H1 (cell line): ENCODE data around the gene C22orf39. TPM values are rescaled to one million over a fixed set of nuclear protein-coding genes. Genes with fewer than 3 reads are reported as not detected.

Experiments used
- CTCF ChIA-PET: fragments of 300-600 bp; sonication (Branson Sonifier 250); formaldehyde crosslinking; loops from one replicate; lab custom pipeline; 2021; ENCODE audit not compliant: partially characterized antibody; lab: Charles Lee
- POLR2A ChIA-PET: fragments of 300-600 bp; sonication (Branson Sonifier 250); formaldehyde crosslinking; loops from one replicate; lab custom pipeline; 2021; ENCODE audit warnings: inconsistent platforms; ENCODE audit not compliant: partially characterized antibody; lab: Charles Lee
- DNase-seq, 2 experiments: peaks; one replicate each; pipeline versions ENCODE4 v3.0.0 to v3.0.0-alpha.2; 2010 to 2022; ENCODE audit warnings: low spot score in 2 of 2, low read depth in 1 of 2, mixed read lengths in 1 of 2
- FAIRE-seq: peaks from 2 replicates; lab custom pipeline; 2011; peaks lifted over from hg19 to GRCh38; lab: Jason Lieb, UNC
- H2AFZ ChIP-seq: 2 replicates; pipeline ENCODE4 v1.8.1; 2012; ENCODE audit warnings: low read length, inconsistent platforms
- H2AK5ac ChIP-seq: 2 replicates; pipeline ENCODE4 v1.6.1; 2013; ENCODE audit warnings: low read depth, low read length
- H2BK120ac ChIP-seq: replicated peaks from 2 replicates; pipeline ENCODE3; 2013; ENCODE audit warnings: low read depth, low read length, inconsistent platforms
- H2BK12ac ChIP-seq: 2 replicates; pipeline ENCODE4 v1.6.1; 2013; ENCODE audit warnings: low read depth, low read length
- H2BK15ac ChIP-seq: 2 replicates; pipeline ENCODE4 v1.6.1; 2013; ENCODE audit warnings: low read length
- H2BK20ac ChIP-seq: 2 replicates; pipeline ENCODE4 v1.6.1; 2013; ENCODE audit warnings: low read length
- H2BK5ac ChIP-seq: 2 replicates; pipeline ENCODE4 v1.6.1; 2013; ENCODE audit warnings: low read depth, low read length
- H3K14ac ChIP-seq: 2 replicates; pipeline ENCODE4 v1.6.1; 2013; ENCODE audit warnings: inconsistent platforms; ENCODE audit not compliant: insufficient read length
- H3K18ac ChIP-seq: 2 replicates; pipeline ENCODE4 v1.6.1; 2013; ENCODE audit warnings: low read length; ENCODE audit errors: extremely low read depth
- H3K23ac ChIP-seq: 2 replicates; pipeline ENCODE4 v1.6.1; 2013; ENCODE audit warnings: inconsistent platforms; ENCODE audit not compliant: insufficient read length
- H3K23me2 ChIP-seq: 2 replicates; pipeline ENCODE4 v1.6.1; 2013; ENCODE audit warnings: low read depth, low read length
- H3K27ac ChIP-seq: 2 replicates; pipeline ENCODE4 v1.6.1; 2011; ENCODE audit warnings: low read depth, low read length, inconsistent platforms
- H3K27me3 ChIP-seq, 4 experiments: replicated peaks in 1 of 4; 1 replicate in 1 of 4; 2 replicates in 3 of 4; pipeline versions ENCODE4 v1.6.1 to v1.8.1; 2011 to 2013; ENCODE audit warnings: low read length in 3 of 4, mild to moderate bottlenecking in 3 of 4, inconsistent platforms in 2 of 4, mixed read lengths in 2 of 4, moderate library complexity in 1 of 4; ENCODE audit not compliant: control insufficient read depth in 3 of 4, insufficient read depth in 3 of 4; ENCODE audit errors: extremely low read depth in 1 of 4
- H3K36me3 ChIP-seq, 4 experiments: 2 replicates each; pipeline versions ENCODE4 v1.6.1 to v1.8.1; 2011 to 2013; ENCODE audit warnings: mild to moderate bottlenecking in 4 of 4, low read length in 3 of 4, moderate library complexity in 2 of 4, control low read depth in 1 of 4, inconsistent platforms in 1 of 4; ENCODE audit not compliant: insufficient read depth in 4 of 4, control insufficient read depth in 2 of 4
- H3K4ac ChIP-seq: replicated peaks from 2 replicates; pipeline ENCODE3; 2013; ENCODE audit warnings: low read length, low read depth, mixed read lengths, inconsistent platforms; ENCODE audit not compliant: insufficient read length
- H3K4me1 ChIP-seq, 4 experiments: replicated peaks in 1 of 4; 1 replicate in 1 of 4; 2 replicates in 3 of 4; pipeline versions ENCODE4 v1.6.1 to v1.8.1; 2011 to 2013; ENCODE audit warnings: low read length in 3 of 4, inconsistent platforms in 2 of 4, mixed read lengths in 1 of 4; ENCODE audit not compliant: insufficient read depth in 4 of 4, control insufficient read depth in 3 of 4
- H3K4me2 ChIP-seq, 2 experiments: 2 replicates each; pipeline versions ENCODE4 v1.6.1 to v1.8.1; 2011 to 2013; ENCODE audit warnings: low read depth in 2 of 2, low read length in 2 of 2, control low read depth in 1 of 2, inconsistent platforms in 1 of 2, mild to moderate bottlenecking in 1 of 2; ENCODE audit not compliant: insufficient read depth in 1 of 2
- H3K4me3 ChIP-seq, 4 experiments: fragments of 200-600, 300-600 bp in 1 of 4; sonication (generic), shearing (Covaris generic), sonication (Bioruptor Twin) in 1 of 4; 2 replicates each; pipeline versions ENCODE4 v1.5.1 to v1.8.1; 2011 to 2016; ENCODE audit warnings: low read length in 4 of 4, low read depth in 3 of 4, control low read depth in 2 of 4, inconsistent platforms in 2 of 4, mild to moderate bottlenecking in 2 of 4, mixed read lengths in 1 of 4, moderate library complexity in 1 of 4; ENCODE audit not compliant: insufficient read depth in 2 of 4; ENCODE audit errors: extremely low read depth in 1 of 4
- H3K56ac ChIP-seq: replicated peaks from 2 replicates; pipeline ENCODE3; 2013; ENCODE audit warnings: low read depth, mild to moderate bottlenecking, mixed read lengths, low read length, inconsistent platforms; ENCODE audit not compliant: insufficient read length
- H3K79me1 ChIP-seq: 2 replicates; pipeline ENCODE4 v1.6.1; 2013; ENCODE audit warnings: low read depth, low read length, control low read depth
- H3K79me2 ChIP-seq, 2 experiments: 2 replicates each; pipeline versions ENCODE4 v1.6.1 to v1.8.1; 2012 to 2013; ENCODE audit warnings: low read length in 2 of 2, mild to moderate bottlenecking in 2 of 2, inconsistent platforms in 1 of 2; ENCODE audit not compliant: insufficient read depth in 2 of 2, control insufficient read depth in 1 of 2
- H3K9ac ChIP-seq, 4 experiments: replicated peaks in 1 of 4; 1 replicate in 1 of 4; 2 replicates in 3 of 4; pipeline versions ENCODE4 v1.6.1 to v1.8.1; 2011 to 2013; ENCODE audit warnings: low read depth in 3 of 4, low read length in 3 of 4, control low read depth in 2 of 4, mild to moderate bottlenecking in 2 of 4, moderate library complexity in 2 of 4, inconsistent platforms in 1 of 4; ENCODE audit errors: extremely low read depth in 1 of 4
- H3K9me3 ChIP-seq, 2 experiments: 2 replicates each; pipeline versions ENCODE4 v1.6.1 to v1.8.1; 2012 to 2013; ENCODE audit warnings: mild to moderate bottlenecking in 2 of 2, moderate library complexity in 2 of 2, control low read depth in 1 of 2, inconsistent platforms in 1 of 2, low read depth in 1 of 2, low read length in 1 of 2, mixed read lengths in 1 of 2; ENCODE audit not compliant: insufficient read depth in 2 of 2
- H4K20me1 ChIP-seq, 2 experiments: replicated peaks in 1 of 2; 2 replicates each; pipeline versions ENCODE3 to v1.8.1; 2011 to 2013; ENCODE audit warnings: inconsistent platforms in 2 of 2, low read length in 2 of 2, mild to moderate bottlenecking in 1 of 2; ENCODE audit not compliant: insufficient read depth in 2 of 2, control insufficient read depth in 1 of 2
- H4K5ac ChIP-seq: 2 replicates; pipeline ENCODE4 v1.6.1; 2013; ENCODE audit warnings: low read length, low read depth, mixed read lengths, inconsistent platforms; ENCODE audit not compliant: insufficient read length
- H4K8ac ChIP-seq: 2 replicates; pipeline ENCODE4 v1.8.0; 2013; ENCODE audit warnings: mild to moderate bottlenecking, moderate library complexity, low read length, inconsistent platforms; ENCODE audit not compliant: insufficient read depth; ENCODE audit errors: extremely low read depth
- H4K91ac ChIP-seq: replicated peaks from 2 replicates; pipeline ENCODE3; 2013; ENCODE audit warnings: low read length, mixed read lengths, inconsistent platforms; ENCODE audit not compliant: insufficient read length
- NANOG ChIP-seq: IDR thresholded peaks from 2 replicates; pipeline ENCODE4 v1.6.1; 2011; ENCODE audit warnings: low read length, low read depth, mild to moderate bottlenecking, inconsistent platforms; ENCODE audit not compliant: insufficient read depth, poor library complexity, severe bottlenecking
- SIN3A ChIP-seq, 2 experiments: IDR thresholded peaks in 1 of 2; conservative IDR thresholded peaks in 1 of 2; 2 replicates each; pipeline ENCODE4 v1.6.1; 2011 to 2012; ENCODE audit warnings: low read length in 2 of 2, improper control_type of control experiment in 1 of 2, low read depth in 1 of 2, mild to moderate bottlenecking in 1 of 2
- ZNF274 ChIP-seq: IDR thresholded peaks from 2 replicates; pipeline ENCODE4 v1.7.0; 2012; ENCODE audit warnings: low read length, borderline replicate concordance; ENCODE audit errors: extremely low read depth
- WGBS, 2 experiments: shearing (Covaris generic) in 1 of 2; methylation state at CpG; one replicate each; pipeline versions ENCODE4 v1.1.6 to v1.1.7; 2013 to 2015; ENCODE audit warnings: low lambda C conversion rate in 2 of 2, mixed read lengths in 2 of 2, inconsistent platforms in 1 of 2, low coverage in 1 of 2, missing lambda C conversion rate in 1 of 2; ENCODE audit not compliant: insufficient replicate concordance in 2 of 2, insufficient coverage in 1 of 2, insufficient read length in 1 of 2; ENCODE audit errors: extremely low coverage in 1 of 2, missing lambda C conversion rate in 1 of 2; 5-methylcytosine and 5-hydroxymethylcytosine counted together
- polyA plus RNA-seq, 7 experiments: library from polyadenylated mRNA; depleted of rRNA in 3 of 7; stranded (reverse) in 5 of 7; unstranded in 2 of 7; fragments of >200 nt in 5 of 7; fragments of 200-250 nt in 2 of 7; gene quantifications; 1 replicate in 5 of 7; 2 replicates in 1 of 7; 4 replicates in 1 of 7; pipeline versions ENCODE4 v1.2.1 to v1.2.3, GENCODE V29; 2011 to 2013; ENCODE audit warnings: missing spikeins in 2 of 7, mixed read lengths in 2 of 7
- total RNA-seq: library from RNA; stranded (reverse); fragmentation: NEBNext Ultra II Directional; extraction: Animal tissue kit (Norgen Biotek cat#: 25700); gene quantifications from 2 replicates; pipeline ENCODE4 v1.2.1, GENCODE V29; 2021

The C22orf39 gene
- total and polyA plus RNA-seq, 2 of the 8 experiments (the other 6 are each of a cell fraction or from before 2014, with no cell fraction given) = 22.7 to 27.7 TPM

GRCh38 chr22:19446603-19447329, 745 bp downstream of the C22orf39 start:
- 0 out of 2 replicates have a peak overlapping the region, but pooled peaks have one; percentile 94 for H4K8ac ChIP-seq
- H3K36me3 ChIP-seq = peaks cover 4 to 15% (median 8%) of the 10 kb centered on the region in 4 experiments; a peak in 5 of 8 replicates
- no peak overlapping the region for H4K5ac ChIP-seq
- no peak overlapping the region for H2BK120ac ChIP-seq
- peak overlapping the region; percentile 75 to 96 (median 86) for H3K4me3 ChIP-seq
- no peak overlapping the region for H3K23ac ChIP-seq
- peaks cover 10% of the 10 kb centered on the region for H3K79me1 ChIP-seq
- H3K27me3 ChIP-seq = no peaks in the 10 kb centered on the region; a peak in 2 of 7 replicates
- TF ChIP-seq ZNF274 (no peak), SIN3A (conservative IDR thresholded peaks at IDR 0.05 in 1 of 2, IDR thresholded peaks at IDR 0.05 in 1 of 2; ENCODE audit: low read depth in 1 of 2, low read length in 2 of 2) (peak in 1 of 2 experiments; percentile 43; a peak in 1 of 4 replicates), NANOG (peak; percentile 40)
- no peak overlapping the region for H3K4ac ChIP-seq
- H3K9me3 ChIP-seq = no peaks in the 10 kb centered on the region
- H2BK5ac ChIP-seq = peak overlapping the region; percentile 90; the same call in 1 of the 2 replicates
- CTCF ChIA-PET = interaction anchor here (0.5 to 1.8 kb wide), 3 partner anchors 28 to 183 kb away, joined by 3 to 4 read pairs (median 3); no protein-coding TSS in a partner anchor
- H2AK5ac ChIP-seq = no peak overlapping the region
- H2BK12ac ChIP-seq = no peak overlapping the region
- H4K20me1 ChIP-seq = peaks cover 23 to 40% of the 10 kb centered on the region in 2 experiments
- H3K56ac ChIP-seq = no peak overlapping the region
- H3K79me2 ChIP-seq = peaks cover 3 to 37% of the 10 kb centered on the region in 2 experiments; a peak in 3 of 4 replicates
- peak overlapping the region; percentile 52; the same call in 1 of the 2 replicates for H3K18ac ChIP-seq
- H3K9ac ChIP-seq = peak overlapping the region; percentile 70 to 99 (median 91)
- DNase-seq (no peak), FAIRE-seq (no peak)
- 36% methylated on average over 17 of the region's 22 CpGs; no CpG with 5 or more reads in 1 of the 2 experiments for WGBS, 2 experiments
- H2BK15ac ChIP-seq = no peak overlapping the region
- peak overlapping the region; percentile 63 to 82 for H3K4me2 ChIP-seq
- no peak overlapping the region for H4K91ac ChIP-seq
- H2AFZ ChIP-seq = no peak overlapping the region
- H2BK20ac ChIP-seq = no peak overlapping the region
- peak overlapping the region; percentile 90 for H3K27ac ChIP-seq
- POLR2A ChIA-PET = interaction anchor here (0.9 to 6.7 kb wide), 16 partner anchors 9 to 324 kb away, joined by 3 to 127 read pairs (median 4); partner anchors contain the start of genes CDC45, CLTCL1, DGCR2 and HIRA
- peaks cover 7% of the 10 kb centered on the region; the same call in 1 of the 2 replicates for H3K23me2 ChIP-seq
- peaks cover 0 to 8% (median 3%) of the 10 kb centered on the region in 4 experiments; a peak in 2 of 7 replicates for H3K4me1 ChIP-seq
- H3K14ac ChIP-seq = no peak overlapping the region
